Astrocyte of the cerebellum (primary cell): Measurements from ENCODE around the gene FPGS.

Experiments used
- DNase-seq: peaks from one replicate; pipeline ENCODE4 v3.0.0-alpha.2; 2011; ENCODE audit warnings: low read depth
- H3K4me3 ChIP-seq: 2 replicates; pipeline ENCODE4 v1.5.1; 2011; ENCODE audit warnings: mild to moderate bottlenecking, low read depth, low read length, moderate library complexity
- CTCF ChIP-seq: IDR thresholded peaks from 2 replicates; pipeline ENCODE4 v1.5.1; 2012; ENCODE audit warnings: low read length, low read depth, moderate library complexity, mild to moderate bottlenecking; ENCODE audit errors: missing control alignments
- in situ Hi-C: cut with HindIII; loops from 2 replicates; pipeline ENCODE4 v1.10.0; 2017; ENCODE audit warnings: low sequenced_read_pairs

Gene FPGS

GRCh38 chr9:127770905-127771569, 31.6 kb upstream of the FPGS start:
- H3K4me3 ChIP-seq, result peak overlapping the region; percentile 38
- in situ Hi-C loops, result no loop called here
- DNase-seq, result peak; percentile 91
- no peak for TF ChIP-seq CTCF

GRCh38 chr9:127771570-127772189, 31.0 kb upstream of the FPGS start:
- H3K4me3 ChIP-seq, result peak overlapping the region; percentile 38
- no peak for DNase-seq
- in situ Hi-C loops, result no loop called here
- no peak for TF ChIP-seq CTCF

GRCh38 chr9:127772603-127773002, 30.1 kb upstream of the FPGS start:
- DNase-seq, result no peak
- H3K4me3 ChIP-seq, result no peak overlapping the region
- in situ Hi-C loops, result no loop called here
- no peak for TF ChIP-seq CTCF

- H3K4me3 ChIP-seq, result no peak overlapping the region
- DNase-seq, result no peak
- in situ Hi-C loops, result no loop called here
- no peak for TF ChIP-seq CTCF
These were observed 29.4 kb upstream of the FPGS start for GRCh38 chr9:127773272-127773671.

- DNase-seq, result no peak
- no peak for TF ChIP-seq CTCF
- in situ Hi-C loops, result no loop called here
- no peak overlapping the region for H3K4me3 ChIP-seq
These were observed 28.7 kb upstream of the FPGS start for GRCh38 chr9:127773981-127774380.

- in situ Hi-C loops, result no loop called here
- H3K4me3 ChIP-seq, result no peak overlapping the region
- DNase-seq, result no peak
- no peak for TF ChIP-seq CTCF
These were observed 26.3 kb upstream of the FPGS start for GRCh38 chr9:127776195-127776923.
